ENCODE results near the gene MED26. TPM values are rescaled to one million over a fixed set of nuclear protein-coding genes. Genes with fewer than 3 reads are reported as not detected.
A peak's percentile ranks its signal among the peaks of the same experiment; 100 is the strongest.

Gene MED26
- total and polyA plus RNA-seq, 9 of the 15 experiments (the other 6 are each of a cell fraction or from before 2014, with no cell fraction given): 0.71 to 15.1 (median 6.2) TPM

GRCh38 chr19:16572332-16573211 is 55.4 kb downstream of the MED26 start, which contains the start of gene SLC35E1 (continued):
- no peak for TF ChIP-seq CREB3 (tag; conservative IDR thresholded peaks at IDR 0.05; ENCODE audit: low read depth)
- TF ChIP-seq CBX5 (IDR thresholded peaks at IDR 0.05; ENCODE audit: borderline replicate concordance, low read depth): no peak
- peak; percentile 60 for TF ChIP-seq JUND (IDR thresholded peaks at IDR 0.05; ENCODE audit: borderline replicate concordance, low read depth, low read length)
- peak; percentile 11; the same call in 1 of the 3 replicates for TF ChIP-seq JUND (tag; IDR thresholded peaks at IDR 0.05; ENCODE audit: borderline replicate concordance, low read depth, low read length)
- TF ChIP-seq MYNN (IDR thresholded peaks at IDR 0.05): peak; percentile 52; the same call in 1 of the 2 replicates
- no peak for TF ChIP-seq MYNN (CRISPR knock-in tag; IDR thresholded peaks at IDR 0.05)
- TF ChIP-seq EGR1 (conservative IDR thresholded peaks at IDR 0.05): peak; percentile 95
- no peak for TF ChIP-seq FOXA1 (IDR thresholded peaks at IDR 0.05; ENCODE audit: borderline replicate concordance)
- TF ChIP-seq PHF20 (IDR thresholded peaks at IDR 0.05; ENCODE audit: partially characterized antibody): peak; percentile 94
- TF ChIP-seq TFAP4 (CRISPR knock-in tag; IDR thresholded peaks at IDR 0.05; ENCODE audit: borderline replicate concordance): peak; percentile 96
- TF ChIP-seq ZNF609 (CRISPR knock-in tag; IDR thresholded peaks at IDR 0.05; ENCODE audit: borderline replicate concordance): no peak
- TF ChIP-seq GABPB1 (CRISPR knock-in tag; IDR thresholded peaks at IDR 0.05): peak; percentile 97
- no peak for TF ChIP-seq LEF1 (IDR thresholded peaks at IDR 0.05)
- TF ChIP-seq ATF4 (CRISPR knock-in tag; IDR thresholded peaks at IDR 0.05): no peak
- peak; percentile 100 for TF ChIP-seq VEZF1 (CRISPR knock-in tag; IDR thresholded peaks at IDR 0.05)
- peak; percentile 36; the same call in 1 of the 2 replicates for TF ChIP-seq PML (IDR thresholded peaks at IDR 0.05; ENCODE audit: low read length)
- TF ChIP-seq ZNF124 (CRISPR knock-in tag; IDR thresholded peaks at IDR 0.05): no peak
- TF ChIP-seq HDAC1 (IDR thresholded peaks at IDR 0.05): peak in 1 of 2 experiments; percentile 91; a peak in 2 of 4 replicates
- peak; percentile 55; the same call in 1 of the 2 replicates for TF ChIP-seq ZKSCAN1 (IDR thresholded peaks at IDR 0.05; ENCODE audit: low read depth, low read length)

Measured in K562 (cell line).